Measurements from ENCODE around the gene ATP8A1. TPM values are rescaled to one million over a fixed set of nuclear protein-coding genes. Genes with fewer than 3 reads are reported as not detected.

ATP8A1 gene
- total RNA-seq, 1 experiment from 2014 or later: 14.3 TPM

- TF ChIP-seq, protein P1, sequence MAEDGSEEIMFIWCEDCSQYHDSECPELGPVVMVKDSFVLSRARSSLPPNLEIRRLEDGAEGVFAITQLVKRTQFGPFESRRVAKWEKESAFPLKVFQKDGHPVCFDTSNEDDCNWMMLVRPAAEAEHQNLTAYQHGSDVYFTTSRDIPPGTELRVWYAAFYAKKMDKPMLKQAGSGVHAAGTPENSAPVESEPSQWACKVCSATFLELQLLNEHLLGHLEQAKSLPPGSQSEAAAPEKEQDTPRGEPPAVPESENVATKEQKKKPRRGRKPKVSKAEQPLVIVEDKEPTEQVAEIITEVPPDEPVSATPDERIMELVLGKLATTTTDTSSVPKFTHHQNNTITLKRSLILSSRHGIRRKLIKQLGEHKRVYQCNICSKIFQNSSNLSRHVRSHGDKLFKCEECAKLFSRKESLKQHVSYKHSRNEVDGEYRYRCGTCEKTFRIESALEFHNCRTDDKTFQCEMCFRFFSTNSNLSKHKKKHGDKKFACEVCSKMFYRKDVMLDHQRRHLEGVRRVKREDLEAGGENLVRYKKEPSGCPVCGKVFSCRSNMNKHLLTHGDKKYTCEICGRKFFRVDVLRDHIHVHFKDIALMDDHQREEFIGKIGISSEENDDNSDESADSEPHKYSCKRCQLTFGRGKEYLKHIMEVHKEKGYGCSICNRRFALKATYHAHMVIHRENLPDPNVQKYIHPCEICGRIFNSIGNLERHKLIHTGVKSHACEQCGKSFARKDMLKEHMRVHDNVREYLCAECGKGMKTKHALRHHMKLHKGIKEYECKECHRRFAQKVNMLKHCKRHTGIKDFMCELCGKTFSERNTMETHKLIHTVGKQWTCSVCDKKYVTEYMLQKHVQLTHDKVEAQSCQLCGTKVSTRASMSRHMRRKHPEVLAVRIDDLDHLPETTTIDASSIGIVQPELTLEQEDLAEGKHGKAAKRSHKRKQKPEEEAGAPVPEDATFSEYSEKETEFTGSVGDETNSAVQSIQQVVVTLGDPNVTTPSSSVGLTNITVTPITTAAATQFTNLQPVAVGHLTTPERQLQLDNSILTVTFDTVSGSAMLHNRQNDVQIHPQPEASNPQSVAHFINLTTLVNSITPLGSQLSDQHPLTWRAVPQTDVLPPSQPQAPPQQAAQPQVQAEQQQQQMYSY (CRISPR knock-in tag; IDR thresholded peaks at IDR 0.05): no peak
- TF ChIP-seq JUN (CRISPR knock-in tag; IDR thresholded peaks at IDR 0.05) (no peak), ARID4B (CRISPR knock-in tag; IDR thresholded peaks at IDR 0.05; ENCODE audit: borderline replicate concordance) (no peak), TEAD1 (CRISPR knock-in tag; IDR thresholded peaks at IDR 0.05) (no peak)
Measured at GRCh38 chr4:42671431-42672194, 14.7 kb upstream of the ATP8A1 start (continued).

- Mint-ChIP-seq H3K4me1 (peaks cover 44% of the 10 kb centered on the region), H3K27me3 (ENCODE audit: low read depth) (peaks cover 2% of the 10 kb centered on the region; the same call in 1 of the 2 replicates), H3K9me3 (peaks cover under 1% of the 10 kb centered on the region), H3K4me3 (peak overlapping the region; percentile 85), H3K27ac (peak overlapping the region; percentile 100), H3K36me3 (no peaks in the 10 kb centered on the region)
- ATAC-seq (no peak), DNase-seq (ENCODE audit: low spot score) (no peak)
- TF ChIP-seq CREM (CRISPR knock-in tag; IDR thresholded peaks at IDR 0.05): no peak
- TF ChIP-seq ETV6 (CRISPR knock-in tag; IDR thresholded peaks at IDR 0.05): no peak
- TF ChIP-seq, protein P2, sequence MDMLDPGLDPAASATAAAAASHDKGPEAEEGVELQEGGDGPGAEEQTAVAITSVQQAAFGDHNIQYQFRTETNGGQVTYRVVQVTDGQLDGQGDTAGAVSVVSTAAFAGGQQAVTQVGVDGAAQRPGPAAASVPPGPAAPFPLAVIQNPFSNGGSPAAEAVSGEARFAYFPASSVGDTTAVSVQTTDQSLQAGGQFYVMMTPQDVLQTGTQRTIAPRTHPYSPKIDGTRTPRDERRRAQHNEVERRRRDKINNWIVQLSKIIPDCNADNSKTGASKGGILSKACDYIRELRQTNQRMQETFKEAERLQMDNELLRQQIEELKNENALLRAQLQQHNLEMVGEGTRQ (CRISPR knock-in tag; IDR thresholded peaks at IDR 0.05): no peak
- no peak for TF ChIP-seq ZNF671 (CRISPR knock-in tag; IDR thresholded peaks at IDR 0.05)
- no peak for TF ChIP-seq ZNF416 (CRISPR knock-in tag; IDR thresholded peaks at IDR 0.05)
- TF ChIP-seq PREB (CRISPR knock-in tag; IDR thresholded peaks at IDR 0.05; ENCODE audit: borderline replicate concordance): no peak
- TF ChIP-seq CREB1 (CRISPR knock-in tag; IDR thresholded peaks at IDR 0.05): no peak
- no peak for TF ChIP-seq ZNF423 (CRISPR knock-in tag; IDR thresholded peaks at IDR 0.05)
- TF ChIP-seq, protein P3, sequence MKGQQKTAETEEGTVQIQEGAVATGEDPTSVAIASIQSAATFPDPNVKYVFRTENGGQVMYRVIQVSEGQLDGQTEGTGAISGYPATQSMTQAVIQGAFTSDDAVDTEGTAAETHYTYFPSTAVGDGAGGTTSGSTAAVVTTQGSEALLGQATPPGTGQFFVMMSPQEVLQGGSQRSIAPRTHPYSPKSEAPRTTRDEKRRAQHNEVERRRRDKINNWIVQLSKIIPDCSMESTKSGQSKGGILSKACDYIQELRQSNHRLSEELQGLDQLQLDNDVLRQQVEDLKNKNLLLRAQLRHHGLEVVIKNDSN (CRISPR knock-in tag; IDR thresholded peaks at IDR 0.05): no peak
- POLR2A ChIA-PET: interaction anchor here (1.3 kb wide), 1 partner anchor 63 kb away, joined by 3 read pairs; no protein-coding TSS in a partner anchor
- CTCF ChIA-PET: no interaction called here
Measured at GRCh38 chr4:42658261-42658660, 1.4 kb upstream of the ATP8A1 start.
